ENCODE data around the gene CGB5. TPM values are rescaled to one million over a fixed set of nuclear protein-coding genes. Genes with fewer than 3 reads are reported as not detected.

CGB5 gene
- total RNA-seq, 2 donors from 2014 or later = 0.44 TPM; not detected in 1

DNA sequence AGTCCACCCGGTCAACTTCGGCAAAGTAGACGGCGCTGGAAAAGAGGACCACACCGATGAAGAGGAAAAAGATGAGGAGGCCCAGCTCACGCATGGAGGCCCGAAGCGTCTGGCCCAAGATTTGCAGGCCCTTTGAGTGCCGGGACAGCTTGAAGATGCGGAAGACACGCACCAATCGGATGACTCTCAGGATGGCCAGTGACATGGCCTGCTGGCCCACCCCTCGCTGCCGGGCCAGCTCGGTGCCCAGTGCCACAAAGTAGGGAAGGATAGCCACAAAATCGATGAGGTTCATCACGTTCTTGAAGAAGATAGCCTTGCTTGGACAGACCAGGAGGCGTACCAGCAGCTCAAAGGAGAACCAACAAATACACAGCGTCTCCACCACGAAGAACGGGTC is 26.8 kb downstream of the CGB5 start:
- 92 to 96% methylated on average over 19 to 21 of the region's 21 CpGs for WGBS, 2 experiments (ENCODE audit: insufficient coverage in 1 of 2, insufficient read length in 1 of 2)
- peaks cover 93% of the 10 kb centered on the region for H3K27me3 Mint-ChIP-seq (ENCODE audit: insufficient read depth)
- TF ChIP-seq, protein P1, sequence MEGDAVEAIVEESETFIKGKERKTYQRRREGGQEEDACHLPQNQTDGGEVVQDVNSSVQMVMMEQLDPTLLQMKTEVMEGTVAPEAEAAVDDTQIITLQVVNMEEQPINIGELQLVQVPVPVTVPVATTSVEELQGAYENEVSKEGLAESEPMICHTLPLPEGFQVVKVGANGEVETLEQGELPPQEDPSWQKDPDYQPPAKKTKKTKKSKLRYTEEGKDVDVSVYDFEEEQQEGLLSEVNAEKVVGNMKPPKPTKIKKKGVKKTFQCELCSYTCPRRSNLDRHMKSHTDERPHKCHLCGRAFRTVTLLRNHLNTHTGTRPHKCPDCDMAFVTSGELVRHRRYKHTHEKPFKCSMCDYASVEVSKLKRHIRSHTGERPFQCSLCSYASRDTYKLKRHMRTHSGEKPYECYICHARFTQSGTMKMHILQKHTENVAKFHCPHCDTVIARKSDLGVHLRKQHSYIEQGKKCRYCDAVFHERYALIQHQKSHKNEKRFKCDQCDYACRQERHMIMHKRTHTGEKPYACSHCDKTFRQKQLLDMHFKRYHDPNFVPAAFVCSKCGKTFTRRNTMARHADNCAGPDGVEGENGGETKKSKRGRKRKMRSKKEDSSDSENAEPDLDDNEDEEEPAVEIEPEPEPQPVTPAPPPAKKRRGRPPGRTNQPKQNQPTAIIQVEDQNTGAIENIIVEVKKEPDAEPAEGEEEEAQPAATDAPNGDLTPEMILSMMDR (conservative IDR thresholded peaks at IDR 0.05) = no peak
- DNase-seq = no peak
- no peak overlapping the region for H3K4me3 Mint-ChIP-seq
- H3K27me3 ChIP-seq (ENCODE audit: control insufficient read depth, insufficient read depth, low read length, poor library complexity, severe bottlenecking) = peaks cover 79% of the 10 kb centered on the region
- no peak overlapping the region for H3K4me3 ChIP-seq (ENCODE audit: low read length)
- no peak overlapping the region for H3K27ac ChIP-seq (ENCODE audit: low read depth, low read length)
- peaks cover 3% of the 10 kb centered on the region for H3K4me1 Mint-ChIP-seq
- no peak overlapping the region for H3K9ac ChIP-seq (ENCODE audit: extremely low read depth, low read length, poor library complexity, severe bottlenecking)
- H3K4me1 ChIP-seq (ENCODE audit: control insufficient read depth, insufficient read depth, low read length) = no peaks in the 10 kb centered on the region
- no peaks in the 10 kb centered on the region for H3K9me3 ChIP-seq (ENCODE audit: control insufficient read depth, low read length)
- H3K27ac Mint-ChIP-seq = no peak overlapping the region
- H3K36me3 Mint-ChIP-seq (ENCODE audit: low read depth) = peaks cover 2% of the 10 kb centered on the region
- H3K36me3 ChIP-seq (ENCODE audit: control insufficient read depth, insufficient read depth, low read length) = no peaks in the 10 kb centered on the region
- peaks cover 10% of the 10 kb centered on the region for H3K9me3 Mint-ChIP-seq

GRCh38 chr19:49071860-49072547 is 28.4 kb downstream of the CGB5 start:
- TF ChIP-seq, protein P1 (conservative IDR thresholded peaks at IDR 0.05) = no peak
- H3K4me3 ChIP-seq (ENCODE audit: low read length) = no peak overlapping the region
- Mint-ChIP-seq H3K4me3 (peak overlapping the region; percentile 21), H3K27ac (no peak overlapping the region), H3K4me1 (no peaks in the 10 kb centered on the region), H3K9me3 (peaks cover 10% of the 10 kb centered on the region), H3K27me3 (ENCODE audit: insufficient read depth) (peaks cover 83% of the 10 kb centered on the region), H3K36me3 (ENCODE audit: low read depth) (peaks cover 2% of the 10 kb centered on the region)
- H3K27me3 ChIP-seq (ENCODE audit: control insufficient read depth, insufficient read depth, low read length, poor library complexity, severe bottlenecking) = peaks cover 69% of the 10 kb centered on the region
- H3K27ac ChIP-seq (ENCODE audit: low read depth, low read length) = no peak overlapping the region
- H3K9ac ChIP-seq (ENCODE audit: extremely low read depth, low read length, poor library complexity, severe bottlenecking) = no peak overlapping the region
- 20 to 25% methylated on average over 43 to 93 of the region's 93 CpGs for WGBS, 2 experiments (ENCODE audit: insufficient coverage in 1 of 2, insufficient read length in 1 of 2)
- DNase-seq = peak; percentile 95
- no peaks in the 10 kb centered on the region for H3K36me3 ChIP-seq (ENCODE audit: control insufficient read depth, insufficient read depth, low read length)
- no peaks in the 10 kb centered on the region for H3K9me3 ChIP-seq (ENCODE audit: control insufficient read depth, low read length)
- no peaks in the 10 kb centered on the region for H3K4me1 ChIP-seq (ENCODE audit: control insufficient read depth, insufficient read depth, low read length)

- Mint-ChIP-seq H3K36me3 (ENCODE audit: low read depth) (peaks cover 2% of the 10 kb centered on the region), H3K4me3 (no peak overlapping the region), H3K4me1 (no peaks in the 10 kb centered on the region), H3K9me3 (peaks cover 10% of the 10 kb centered on the region), H3K27ac (no peak overlapping the region), H3K27me3 (ENCODE audit: insufficient read depth) (peaks cover 76% of the 10 kb centered on the region)
- no peak overlapping the region for H3K4me3 ChIP-seq (ENCODE audit: low read length)
- H3K9ac ChIP-seq (ENCODE audit: extremely low read depth, low read length, poor library complexity, severe bottlenecking) = no peak overlapping the region
- peak; percentile 80 for DNase-seq
- no peaks in the 10 kb centered on the region for H3K4me1 ChIP-seq (ENCODE audit: control insufficient read depth, insufficient read depth, low read length)
- WGBS, 2 experiments (ENCODE audit: insufficient coverage in 1 of 2, insufficient read length in 1 of 2) = 79 to 82% methylated on average over 18 to 21 of the region's 23 CpGs
- H3K27ac ChIP-seq (ENCODE audit: low read depth, low read length) = no peak overlapping the region
- no peaks in the 10 kb centered on the region for H3K36me3 ChIP-seq (ENCODE audit: control insufficient read depth, insufficient read depth, low read length)
- H3K27me3 ChIP-seq (ENCODE audit: control insufficient read depth, insufficient read depth, low read length, poor library complexity, severe bottlenecking) = peaks cover 56% of the 10 kb centered on the region
- TF ChIP-seq, protein P1 (conservative IDR thresholded peaks at IDR 0.05) = peak; percentile 70
- no peaks in the 10 kb centered on the region for H3K9me3 ChIP-seq (ENCODE audit: control insufficient read depth, low read length)
These were observed 30.1 kb downstream of the CGB5 start for GRCh38 chr19:49073514-49074378.
